ENCODE results near the gene CDYL2. TPM values are rescaled to one million over a fixed set of nuclear protein-coding genes. Genes with fewer than 3 reads are reported as not detected.

The CDYL2 gene
- total RNA-seq, 4 donors from 2014 or later = 7.4 to 18.6 (median 9.4) TPM

GRCh38 chr16:80576343-80576912 lies 228.0 kb downstream of the CDYL2 start:
- TF ChIP-seq CTCF (IDR thresholded peaks at IDR 0.05) (no peak), POLR2A (IDR thresholded peaks at IDR 0.05) (no peak)
- no peak for DNase-seq
- no peaks in the 10 kb centered on the region for H3K4me1 ChIP-seq
- no peak overlapping the region for H3K4me3 ChIP-seq
- no peaks in the 10 kb centered on the region for H3K36me3 ChIP-seq
- no peaks in the 10 kb centered on the region for H3K27me3 ChIP-seq
- H3K9me3 ChIP-seq = no peaks in the 10 kb centered on the region
- H3K27ac ChIP-seq = no peak overlapping the region

- H3K27me3 ChIP-seq = no peaks in the 10 kb centered on the region
- no peaks in the 10 kb centered on the region for H3K4me1 ChIP-seq
- no peak for DNase-seq
- no peak overlapping the region for H3K27ac ChIP-seq
- no peak overlapping the region for H3K4me3 ChIP-seq
- H3K36me3 ChIP-seq = no peaks in the 10 kb centered on the region
- TF ChIP-seq POLR2A (IDR thresholded peaks at IDR 0.05) (no peak), CTCF (IDR thresholded peaks at IDR 0.05) (no peak)
- H3K9me3 ChIP-seq = no peaks in the 10 kb centered on the region
Measured at GRCh38 chr16:80573700-80574120, 230.7 kb downstream of the CDYL2 start.

GRCh38 chr16:80570106-80570478 lies 234.3 kb downstream of the CDYL2 start:
- TF ChIP-seq POLR2A (IDR thresholded peaks at IDR 0.05) (no peak), CTCF (IDR thresholded peaks at IDR 0.05) (no peak)
- Histone ChIP-seq H3K27ac (no peak overlapping the region), H3K9me3 (no peaks in the 10 kb centered on the region), H3K27me3 (no peaks in the 10 kb centered on the region), H3K4me1 (no peaks in the 10 kb centered on the region), H3K36me3 (no peaks in the 10 kb centered on the region), H3K4me3 (no peak overlapping the region)
- DNase-seq = no peak

GRCh38 chr16:80569440-80570105 lies 234.8 kb downstream of the CDYL2 start:
- no peak for DNase-seq
- no peaks in the 10 kb centered on the region for H3K9me3 ChIP-seq
- no peak for TF ChIP-seq CTCF (IDR thresholded peaks at IDR 0.05)

GRCh38 chr16:80564394-80564793 lies 240.0 kb downstream of the CDYL2 start:
- no peaks in the 10 kb centered on the region for H3K4me1 ChIP-seq
- no peak overlapping the region for H3K4me3 ChIP-seq
- no peaks in the 10 kb centered on the region for H3K27me3 ChIP-seq
- no peak for DNase-seq
- H3K36me3 ChIP-seq = no peaks in the 10 kb centered on the region
- no peak overlapping the region for H3K27ac ChIP-seq
- no peak for TF ChIP-seq POLR2A (IDR thresholded peaks at IDR 0.05)
- no peak for TF ChIP-seq CTCF (IDR thresholded peaks at IDR 0.05)
- no peaks in the 10 kb centered on the region for H3K9me3 ChIP-seq

More at GRCh38 chr16:80569440-80570105, 234.8 kb downstream of the CDYL2 start:
- H3K36me3 ChIP-seq = no peaks in the 10 kb centered on the region
- H3K27ac ChIP-seq = no peak overlapping the region
- H3K4me1 ChIP-seq = no peaks in the 10 kb centered on the region
- H3K4me3 ChIP-seq = no peak overlapping the region
- H3K27me3 ChIP-seq = no peaks in the 10 kb centered on the region

Measured in Peyer's patch (tissue), 4 donors.